Right lobe of liver (tissue), 6 donors: Measurements from ENCODE around the gene SMAD7. TPM values are rescaled to one million over a fixed set of nuclear protein-coding genes. Genes with fewer than 3 reads are reported as not detected.

Experiments
- ATAC-seq, 4 donors: fragments of 200-7000 bp; cut with Tn5 transposase; one replicate each; pipeline ENCODE4 v1.9.1; 2020; ENCODE audit warnings: mild to moderate bottlenecking in 4 of 4, moderate library complexity in 4 of 4
- DNase-seq, 3 donors: peaks; one replicate each; pipeline ENCODE4 v3.0.0-alpha.2; 2020
- H3K27ac ChIP-seq, 3 donors: fragments of 200-600 bp; one replicate each; pipeline ENCODE4 v1.8.0; 2022
- H3K27me3 ChIP-seq, 2 donors: fragments of 200-600 bp; one replicate each; pipeline ENCODE4 v1.8.0; 2022
- H3K36me3 ChIP-seq, 4 donors: fragments of 200-600 bp; sonication (generic) in 1 of 4; one replicate each; pipeline versions ENCODE4 v1.5.1 to v1.8.0; 2017 to 2022; ENCODE audit warnings: control low read depth in 1 of 4
- H3K4me1 ChIP-seq, 4 donors: fragments of 200-600 bp; sonication (generic) in 1 of 4; one replicate each; pipeline versions ENCODE4 v1.5.1 to v1.8.0; 2017 to 2022; ENCODE audit warnings: control low read depth in 1 of 4
- H3K4me3 ChIP-seq, 3 donors: fragments of 200-600 bp; one replicate each; pipeline ENCODE4 v1.8.0; 2022
- H3K9me3 ChIP-seq, 4 donors: fragments of 200-600 bp; sonication (generic) in 1 of 4; one replicate each; pipeline versions ENCODE4 v1.5.1 to v1.8.0; 2017 to 2022; ENCODE audit warnings: control low read depth in 1 of 4
- CTCF ChIP-seq, 4 donors: fragments of 200-600 bp in 3 of 4; fragments of 450-650 bp in 1 of 4; IDR thresholded peaks; one replicate each; pipeline versions ENCODE4 v1.5.1 to v1.8.0; 2016 to 2022; ENCODE audit warnings: antibody characterized with exemption in 4 of 4, mild to moderate bottlenecking in 2 of 4
- POLR2A ChIP-seq: fragments of 450-650 bp; IDR thresholded peaks from one replicate; pipeline ENCODE4 v1.6.1; 2017; ENCODE audit warnings: antibody characterized with exemption, mild to moderate bottlenecking
- WGBS: methylation state at CpG from one replicate; pipeline ENCODE4 v1.1.6; 2018; ENCODE audit warnings: low coverage, low lambda C conversion rate; ENCODE audit not compliant: insufficient coverage; ENCODE audit errors: missing lambda C conversion rate; 5-methylcytosine and 5-hydroxymethylcytosine counted together
- intact Hi-C, 2 donors: fragments of 100-400 bp; cut with DNase I; formaldehyde crosslinking; loops; one replicate each; pipeline versions ENCODE4 v1.11.2 to v1.14.1; 2022
- total RNA-seq, 6 experiments: library from RNA; depleted of rRNA in 2 of 6; stranded (reverse); fragments of >200 nt in 2 of 6; fragmentation: NEBNext Ultra II Directional in 3 of 6; extraction: Animal tissue kit (Norgen Biotek cat#: 25700) in 3 of 6; gene quantifications; one replicate each; pipeline versions ENCODE4 v1.1.0 to v1.2.4, GENCODE V29; 2016 to 2023
- donor health status: DM: no; HTN: yes; CAD: no.
- donor health status: DM: no; HTN: no; CAD: no.
- donor health status: DM: no; HTN: no; CAD: no.
- donor health status: DM: no; HTN: yes; CAD: no.
- donor health status: DM: no; HTN: yes; CAD: no.

Gene SMAD7
- total RNA-seq, 6 experiments from 2014 or later = 8.2 to 13.5 (median 11.0) TPM

- Histone ChIP-seq H3K27ac (no peak overlapping the region), H3K4me1 (no peaks in the 10 kb centered on the region), H3K27me3 (no peaks in the 10 kb centered on the region), H3K36me3 (no peaks in the 10 kb centered on the region), H3K4me3 (no peak overlapping the region), H3K9me3 (no peaks in the 10 kb centered on the region)
- no peak for DNase-seq
- ATAC-seq = no peak
- WGBS = 92% methylated on average over 1 of the region's 1 CpG
- intact Hi-C loops = no loop called here
- TF ChIP-seq CTCF (IDR thresholded peaks at IDR 0.05) (no peak), POLR2A (no peak)
Measured at GRCh38 chr18:48880931-48881330, 69.8 kb downstream of the SMAD7 start.

- no peak for DNase-seq
- H3K4me1 ChIP-seq = no peaks in the 10 kb centered on the region
Measured at GRCh38 chr18:48879008-48879431, 71.7 kb downstream of the SMAD7 start.

DNA sequence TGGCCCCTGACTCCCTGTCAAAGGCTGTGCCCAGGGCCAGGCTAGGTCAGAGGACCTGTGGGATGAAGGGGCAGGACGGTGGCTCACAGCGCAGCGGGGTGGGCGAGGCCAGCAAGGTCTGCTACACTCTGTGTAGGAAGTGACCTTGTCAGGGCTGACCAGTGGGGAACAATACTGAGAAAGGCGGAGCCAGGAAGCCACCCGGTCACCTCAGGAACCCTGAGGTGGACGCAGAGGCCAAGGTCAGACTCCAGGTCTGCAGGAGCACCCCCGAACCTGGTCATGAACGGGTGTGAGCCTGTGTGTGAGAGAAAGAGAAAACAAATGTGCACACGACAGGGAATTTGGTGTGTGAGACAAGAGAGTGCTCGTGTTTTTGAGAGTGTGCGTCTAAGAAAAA, 72.3 kb downstream of the SMAD7 start:
- 51% methylated on average over 8 of the region's 12 CpGs for WGBS
- intact Hi-C loops = loop anchor here in 1 of 2 donors (10.0 kb wide), 1 partner anchor 116 kb away; no protein-coding TSS in a partner anchor
- Histone ChIP-seq H3K9me3 (no peaks in the 10 kb centered on the region), H3K4me1 (no peaks in the 10 kb centered on the region), H3K27me3 (no peaks in the 10 kb centered on the region), H3K4me3 (no peak overlapping the region), H3K27ac (no peak overlapping the region), H3K36me3 (no peaks in the 10 kb centered on the region)
- ATAC-seq (peak; percentile 37 to 57 (median 48)), DNase-seq (no peak)
- no peak for TF ChIP-seq POLR2A
- no peak for TF ChIP-seq CTCF (IDR thresholded peaks at IDR 0.05)

More at GRCh38 chr18:48879008-48879431, 71.7 kb downstream of the SMAD7 start:
- TF ChIP-seq POLR2A (no peak), CTCF (IDR thresholded peaks at IDR 0.05) (no peak)
- no peak overlapping the region for H3K27ac ChIP-seq
- no peak for ATAC-seq
- H3K27me3 ChIP-seq = no peaks in the 10 kb centered on the region
- H3K36me3 ChIP-seq = no peaks in the 10 kb centered on the region
- intact Hi-C loops = loop anchor here in 1 of 2 donors (10.0 kb wide), 1 partner anchor 116 kb away; no protein-coding TSS in a partner anchor
- H3K4me3 ChIP-seq = no peak overlapping the region
- WGBS = 50% methylated on average over 1 of the region's 15 CpGs
- no peaks in the 10 kb centered on the region for H3K9me3 ChIP-seq

GRCh38 chr18:48877941-48878340, 72.8 kb downstream of the SMAD7 start:
- Histone ChIP-seq H3K27me3 (no peaks in the 10 kb centered on the region), H3K36me3 (no peaks in the 10 kb centered on the region), H3K4me1 (no peaks in the 10 kb centered on the region), H3K9me3 (no peaks in the 10 kb centered on the region), H3K4me3 (no peak overlapping the region), H3K27ac (no peak overlapping the region)
- intact Hi-C loops = loop anchor here in 1 of 2 donors (10.0 kb wide), 1 partner anchor 117 kb away; no protein-coding TSS in a partner anchor
- TF ChIP-seq POLR2A = no peak
- no peak for TF ChIP-seq CTCF (IDR thresholded peaks at IDR 0.05)
- WGBS = 88% methylated on average over 1 of the region's 3 CpGs
- ATAC-seq (no peak), DNase-seq (no peak)
